Hepatocyte (in vitro differentiated cells): ENCODE results near the gene CYTH2.

ENCODE experiments used
- CTCF ChIP-seq: fragments of 200-600 bp; sonication (generic); IDR thresholded peaks from 2 replicates; pipeline ENCODE4 v1.5.1; 2016; ENCODE audit warnings: antibody characterized with exemption, mild to moderate bottlenecking; ENCODE audit not compliant: poor library complexity
- EZH2 ChIP-seq: fragments of 200-600 bp; sonication (generic); IDR thresholded peaks from 2 replicates; pipeline ENCODE4 v1.6.1; 2016; ENCODE audit warnings: antibody characterized with exemption, mild to moderate bottlenecking, borderline replicate concordance
- EZH2phosphoT487 ChIP-seq: fragments of 200-600 bp; sonication (generic); IDR thresholded peaks from one replicate; pipeline ENCODE4 v1.6.1; 2018; ENCODE audit warnings: antibody characterized with exemption, mild to moderate bottlenecking, low read depth, moderate library complexity; ENCODE audit not compliant: unreplicated experiment, severe bottlenecking

DNA sequence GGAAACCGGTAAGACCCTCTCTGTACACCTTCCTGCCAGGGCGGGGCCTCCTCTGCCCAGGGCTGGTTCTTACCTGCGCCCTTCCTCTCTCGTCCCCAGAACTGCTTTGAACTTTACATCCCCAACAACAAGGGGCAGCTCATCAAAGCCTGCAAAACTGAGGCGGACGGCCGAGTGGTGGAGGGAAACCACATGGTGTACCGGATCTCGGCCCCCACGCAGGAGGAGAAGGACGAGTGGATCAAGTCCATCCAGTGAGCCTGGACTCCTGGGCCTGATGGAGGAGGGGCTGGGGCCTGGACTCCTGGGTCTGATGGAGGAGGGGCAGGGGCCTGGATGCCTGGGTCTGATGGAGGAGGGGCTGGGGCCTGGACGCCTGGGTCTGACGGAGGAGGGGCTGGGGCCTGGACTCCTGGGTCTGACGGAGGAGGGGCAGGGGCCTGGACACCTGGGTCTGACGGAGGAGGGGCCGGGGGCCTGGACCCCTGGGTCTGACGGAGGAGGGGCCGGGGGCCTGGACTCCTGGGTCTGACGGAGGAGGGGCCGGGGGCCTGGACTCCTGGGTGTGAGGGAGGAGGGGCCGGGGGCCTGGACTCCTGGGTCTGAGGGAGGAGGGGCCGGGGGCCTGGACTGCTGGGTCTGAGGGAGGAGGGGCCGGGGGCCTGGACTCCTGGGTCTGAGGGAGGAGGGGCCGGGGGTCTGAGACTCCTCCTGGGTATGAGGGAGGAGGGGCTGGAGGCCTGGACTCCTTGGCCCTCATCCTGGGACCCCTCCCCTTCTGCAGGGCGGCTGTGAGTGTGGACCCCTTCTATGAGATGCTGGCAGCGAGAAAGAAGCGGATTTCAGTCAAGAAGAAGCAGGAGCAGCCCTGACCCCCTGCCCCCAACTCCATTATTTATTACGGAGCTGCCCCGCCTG lies 9.4 kb downstream of the CYTH2 start:
- TF ChIP-seq CTCF (no peak), EZH2phosphoT487 (no peak), EZH2 (no peak)
